PC-3 (cell line): Measurements from ENCODE around the gene RFC1. TPM values are rescaled to one million over a fixed set of nuclear protein-coding genes. Genes with fewer than 3 reads are reported as not detected.

ENCODE experiments used
- ATAC-seq: fragments of 200-7000 bp; cut with Tn5 transposase; 2 replicates; pipeline ENCODE4 v1.9.1; 2020; ENCODE audit warnings: mild to moderate bottlenecking, moderate library complexity
- BruUV-seq: library from RNA; stranded (reverse); fragments of 400-500 nt; replicated peaks from 2 replicates; lab custom pipeline; 2021; lab: Mats Ljungman, UMichigan
- CTCF ChIA-PET: fragments of 300-600 bp; sonication (Branson Sonifier 250); formaldehyde crosslinking; loops from one replicate; lab custom pipeline; 2022; ENCODE audit warnings: antibody characterized with exemption; lab: Charles Lee
- POLR2A ChIA-PET: fragments of 300-600 bp; sonication (Branson Sonifier 250); formaldehyde crosslinking; loops from one replicate; lab custom pipeline; 2022; ENCODE audit warnings: antibody characterized with exemption; ENCODE audit not compliant: unreplicated experiment; lab: Charles Lee
- DNase-seq: peaks from one replicate; pipeline ENCODE4 v3.0.0-alpha.2; 2015
- H2AFZ ChIP-seq: fragments of 300-600 bp; sonication (generic); 2 replicates; pipeline ENCODE4 v1.6.0; 2016; ENCODE audit warnings: antibody characterized with exemption, low read length
- H3F3A ChIP-seq: fragments of 300-600 bp; sonication (generic); one replicate; pipeline ENCODE4 v1.6.0; 2017; ENCODE audit warnings: antibody characterized with exemption, low read length, control low read depth, mild to moderate bottlenecking; ENCODE audit not compliant: unreplicated experiment
- H3K27ac ChIP-seq: fragments of 300-600 bp; sonication (generic); 2 replicates; pipeline ENCODE4 v1.5.1; 2016; ENCODE audit warnings: mild to moderate bottlenecking, low read length
- H3K27me3 ChIP-seq: fragments of 300-600 bp; sonication (generic); 2 replicates; pipeline ENCODE4 v1.6.1; 2016; ENCODE audit warnings: low read length, mixed read lengths
- H3K36me3 ChIP-seq: fragments of 300-600 bp; sonication (generic); 2 replicates; pipeline ENCODE4 v1.6.1; 2016; ENCODE audit warnings: low read depth, mixed run types, low read length, mixed read lengths
- H3K4me1 ChIP-seq: fragments of 300-600 bp; sonication (generic); 2 replicates; pipeline ENCODE4 v1.5.1; 2016; ENCODE audit warnings: low read length; ENCODE audit not compliant: insufficient read depth
- H3K4me2 ChIP-seq: fragments of 300-600 bp; sonication (generic); 2 replicates; pipeline ENCODE4 v1.6.0; 2016; ENCODE audit warnings: low read length
- H3K4me3 ChIP-seq: fragments of 300-600 bp; sonication (generic); 2 replicates; pipeline ENCODE4 v1.5.1; 2016; ENCODE audit warnings: mild to moderate bottlenecking, low read length, mixed read lengths
- H3K79me2 ChIP-seq: fragments of 300-600 bp; sonication (generic); 2 replicates; pipeline ENCODE4 v1.6.1; 2017; ENCODE audit warnings: low read length, mixed read lengths
- H3K9ac ChIP-seq: fragments of 300-600 bp; sonication (generic); 2 replicates; pipeline ENCODE4 v1.6.0; 2016; ENCODE audit warnings: mild to moderate bottlenecking, low read length
- H3K9me2 ChIP-seq: fragments of 300-600 bp; sonication (generic); replicated peaks from 2 replicates; pipeline ENCODE4 v1.6.1; 2016; ENCODE audit warnings: mixed run types, low read length, mixed read lengths
- H3K9me3 ChIP-seq: fragments of 300-600 bp; sonication (generic); 2 replicates; pipeline ENCODE4 v1.6.1; 2016; ENCODE audit warnings: low read length, mixed read lengths
- H4K20me1 ChIP-seq: fragments of 300-600 bp; sonication (generic); 2 replicates; pipeline ENCODE4 v1.6.1; 2016; ENCODE audit warnings: low read length, mixed read lengths
- CTCF ChIP-seq: fragments of 300-600 bp; sonication (generic); conservative IDR thresholded peaks from 2 replicates; pipeline ENCODE4 v1.5.1; 2017; ENCODE audit warnings: antibody characterized with exemption, low read depth, mild to moderate bottlenecking, low read length
- EZH2 ChIP-seq: fragments of 300-600 bp; sonication (generic); IDR thresholded peaks from one replicate; pipeline ENCODE4 v1.6.1; 2017; ENCODE audit warnings: antibody characterized with exemption, mild to moderate bottlenecking, low read length; ENCODE audit not compliant: unreplicated experiment
- EZH2phosphoT487 ChIP-seq: fragments of 300-600 bp; sonication (generic); IDR thresholded peaks from 2 replicates; pipeline ENCODE4 v1.6.1; 2018; ENCODE audit warnings: mild to moderate bottlenecking, antibody characterized with exemption, low read length, borderline replicate concordance
- intact Hi-C: fragments of 100-400 bp; cut with micrococcal nuclease; formaldehyde crosslinking; loops from 2 replicates; pipeline ENCODE4 v1.9.0; 2023
- total RNA-seq: library from RNA; depleted of rRNA; stranded (reverse); fragments of >200 nt; gene quantifications from 2 replicates; pipeline ENCODE4 v1.2.3, GENCODE V29; 2014

The RFC1 gene
- total RNA-seq, 1 experiment from 2014 or later, result 43.9 TPM

- ATAC-seq, result no peak
- peaks cover 22% of the 10 kb centered on the region for H3K79me2 ChIP-seq
These were observed 19.2 kb downstream of the RFC1 start for GRCh38 chr4:39346856-39347519.

GRCh38 chr4:39342731-39343130, 23.4 kb downstream of the RFC1 start:
- no peak for ATAC-seq
- no peaks in the 10 kb centered on the region for H4K20me1 ChIP-seq
- intact Hi-C loops, result no loop called here

More at GRCh38 chr4:39346856-39347519, 19.2 kb downstream of the RFC1 start:
- TF ChIP-seq CTCF (no peak), EZH2phosphoT487 (no peak)
- Histone ChIP-seq H3K4me3 (no peak overlapping the region), H4K20me1 (no peaks in the 10 kb centered on the region), H3K27me3 (no peaks in the 10 kb centered on the region), H3K9ac (no peak overlapping the region), H3K9me2 (no peaks in the 10 kb centered on the region), H3F3A (no peaks in the 10 kb centered on the region), H2AFZ (no peak overlapping the region), H3K36me3 (peaks cover 18% of the 10 kb centered on the region), H3K9me3 (no peaks in the 10 kb centered on the region), H3K4me1 (peaks cover 7% of the 10 kb centered on the region), H3K27ac (no peak overlapping the region), H3K4me2 (no peak overlapping the region)
- intact Hi-C loops, result no loop called here
- DNase-seq, result no peak
- ChIA-PET POLR2A (no interaction called here), CTCF (no interaction called here)
- no TSS peak for BruUV-seq

More at GRCh38 chr4:39342731-39343130, 23.4 kb downstream of the RFC1 start:
- Histone ChIP-seq H3K9me2 (no peaks in the 10 kb centered on the region), H3K4me2 (no peak overlapping the region), H3K9me3 (no peaks in the 10 kb centered on the region), H3K4me3 (no peak overlapping the region), H3K4me1 (no peaks in the 10 kb centered on the region), H3K36me3 (no peaks in the 10 kb centered on the region; the same call in 1 of the 2 replicates), H3K27me3 (no peaks in the 10 kb centered on the region), H2AFZ (no peak overlapping the region), H3K27ac (no peak overlapping the region), H3K79me2 (peaks cover 32% of the 10 kb centered on the region), H3K9ac (no peak overlapping the region), H3F3A (no peaks in the 10 kb centered on the region)
- BruUV-seq, result no TSS peak
- ChIA-PET POLR2A (no interaction called here), CTCF (no interaction called here)
- DNase-seq, result no peak
- TF ChIP-seq EZH2phosphoT487, result no peak
- no peak for TF ChIP-seq EZH2
- no peak for TF ChIP-seq CTCF
